PC-3 (cell line): Measurements from ENCODE around the gene UBQLN1. TPM values are rescaled to one million over a fixed set of nuclear protein-coding genes. Genes with fewer than 3 reads are reported as not detected.
"Not testable (repeated sequence)": the region's sequence is repeated elsewhere in the genome, so short reads cannot be mapped to it uniquely, and the experiment has no call there.

Experiments used
- ATAC-seq: fragments of 200-7000 bp; cut with Tn5 transposase; 2 replicates; pipeline ENCODE4 v1.9.1; 2020; ENCODE audit warnings: mild to moderate bottlenecking, moderate library complexity
- BruUV-seq: library from RNA; stranded (reverse); fragments of 400-500 nt; replicated peaks from 2 replicates; lab custom pipeline; 2021; lab: Mats Ljungman, UMichigan
- CTCF ChIA-PET: fragments of 300-600 bp; sonication (Branson Sonifier 250); formaldehyde crosslinking; loops from one replicate; lab custom pipeline; 2022; ENCODE audit warnings: antibody characterized with exemption; lab: Charles Lee
- POLR2A ChIA-PET: fragments of 300-600 bp; sonication (Branson Sonifier 250); formaldehyde crosslinking; loops from one replicate; lab custom pipeline; 2022; ENCODE audit warnings: antibody characterized with exemption; ENCODE audit not compliant: unreplicated experiment; lab: Charles Lee
- DNase-seq: peaks from one replicate; pipeline ENCODE4 v3.0.0-alpha.2; 2015
- H2AFZ ChIP-seq: fragments of 300-600 bp; sonication (generic); 2 replicates; pipeline ENCODE4 v1.6.0; 2016; ENCODE audit warnings: antibody characterized with exemption, low read length
- H3F3A ChIP-seq: fragments of 300-600 bp; sonication (generic); one replicate; pipeline ENCODE4 v1.6.0; 2017; ENCODE audit warnings: antibody characterized with exemption, low read length, control low read depth, mild to moderate bottlenecking; ENCODE audit not compliant: unreplicated experiment
- H3K27ac ChIP-seq: fragments of 300-600 bp; sonication (generic); 2 replicates; pipeline ENCODE4 v1.5.1; 2016; ENCODE audit warnings: mild to moderate bottlenecking, low read length
- H3K27me3 ChIP-seq: fragments of 300-600 bp; sonication (generic); 2 replicates; pipeline ENCODE4 v1.6.1; 2016; ENCODE audit warnings: low read length, mixed read lengths
- H3K36me3 ChIP-seq: fragments of 300-600 bp; sonication (generic); 2 replicates; pipeline ENCODE4 v1.6.1; 2016; ENCODE audit warnings: low read depth, mixed run types, low read length, mixed read lengths
- H3K4me1 ChIP-seq: fragments of 300-600 bp; sonication (generic); 2 replicates; pipeline ENCODE4 v1.5.1; 2016; ENCODE audit warnings: low read length; ENCODE audit not compliant: insufficient read depth
- H3K4me2 ChIP-seq: fragments of 300-600 bp; sonication (generic); 2 replicates; pipeline ENCODE4 v1.6.0; 2016; ENCODE audit warnings: low read length
- H3K4me3 ChIP-seq: fragments of 300-600 bp; sonication (generic); 2 replicates; pipeline ENCODE4 v1.5.1; 2016; ENCODE audit warnings: mild to moderate bottlenecking, low read length, mixed read lengths
- H3K79me2 ChIP-seq: fragments of 300-600 bp; sonication (generic); 2 replicates; pipeline ENCODE4 v1.6.1; 2017; ENCODE audit warnings: low read length, mixed read lengths
- H3K9ac ChIP-seq: fragments of 300-600 bp; sonication (generic); 2 replicates; pipeline ENCODE4 v1.6.0; 2016; ENCODE audit warnings: mild to moderate bottlenecking, low read length
- H3K9me2 ChIP-seq: fragments of 300-600 bp; sonication (generic); replicated peaks from 2 replicates; pipeline ENCODE4 v1.6.1; 2016; ENCODE audit warnings: mixed run types, low read length, mixed read lengths
- H3K9me3 ChIP-seq: fragments of 300-600 bp; sonication (generic); 2 replicates; pipeline ENCODE4 v1.6.1; 2016; ENCODE audit warnings: low read length, mixed read lengths
- H4K20me1 ChIP-seq: fragments of 300-600 bp; sonication (generic); 2 replicates; pipeline ENCODE4 v1.6.1; 2016; ENCODE audit warnings: low read length, mixed read lengths
- CTCF ChIP-seq: fragments of 300-600 bp; sonication (generic); conservative IDR thresholded peaks from 2 replicates; pipeline ENCODE4 v1.5.1; 2017; ENCODE audit warnings: antibody characterized with exemption, low read depth, mild to moderate bottlenecking, low read length
- EZH2 ChIP-seq: fragments of 300-600 bp; sonication (generic); IDR thresholded peaks from one replicate; pipeline ENCODE4 v1.6.1; 2017; ENCODE audit warnings: antibody characterized with exemption, mild to moderate bottlenecking, low read length; ENCODE audit not compliant: unreplicated experiment
- EZH2phosphoT487 ChIP-seq: fragments of 300-600 bp; sonication (generic); IDR thresholded peaks from 2 replicates; pipeline ENCODE4 v1.6.1; 2018; ENCODE audit warnings: mild to moderate bottlenecking, antibody characterized with exemption, low read length, borderline replicate concordance
- intact Hi-C: fragments of 100-400 bp; cut with micrococcal nuclease; formaldehyde crosslinking; loops from 2 replicates; pipeline ENCODE4 v1.9.0; 2023
- total RNA-seq: library from RNA; depleted of rRNA; stranded (reverse); fragments of >200 nt; gene quantifications from 2 replicates; pipeline ENCODE4 v1.2.3, GENCODE V29; 2014

UBQLN1 gene
- total RNA-seq, 1 experiment from 2014 or later: 105 TPM

GRCh38 chr9:83706676-83707517, 861 bp downstream of the UBQLN1 start:
- peak; percentile 13 for ATAC-seq
- H4K20me1 ChIP-seq: peaks cover 48% of the 10 kb centered on the region
- H3F3A ChIP-seq: no peaks in the 10 kb centered on the region
- peaks cover 65% of the 10 kb centered on the region for H3K79me2 ChIP-seq
- CTCF ChIA-PET: no interaction called here
- peaks cover 22% of the 10 kb centered on the region for H3K4me1 ChIP-seq
- no peaks in the 10 kb centered on the region for H3K36me3 ChIP-seq
- BruUV-seq: TSS peak; percentile 41
- H3K4me2 ChIP-seq: peak overlapping the region; percentile 98
- H3K9me2 ChIP-seq: no peaks in the 10 kb centered on the region
- TF ChIP-seq CTCF (no peak), EZH2 (no peak)
- H2AFZ ChIP-seq: peak overlapping the region; percentile 99
- POLR2A ChIA-PET: no interaction called here
- no peaks in the 10 kb centered on the region for H3K9me3 ChIP-seq
- peak overlapping the region; percentile 99 for H3K27ac ChIP-seq
- no peak for DNase-seq
- H3K4me3 ChIP-seq: peak overlapping the region; percentile 91
- peak overlapping the region; percentile 99 for H3K9ac ChIP-seq
- intact Hi-C loops: loop anchor here (5.0 to 10.0 kb wide), 3 partner anchors 40 to 278 kb away; partner anchors contain the start of genes HNRNPK, IDNK and RMI1
- H3K27me3 ChIP-seq: no peaks in the 10 kb centered on the region

GRCh38 chr9:83705219-83705651, 2.5 kb downstream of the UBQLN1 start:
- intact Hi-C loops: loop anchor here (5.0 to 10.0 kb wide), 3 partner anchors 38 to 280 kb away; partner anchors contain the start of genes HNRNPK, IDNK and RMI1
- ATAC-seq, CTCF ChIA-PET: not testable (repeated sequence)

GRCh38 chr9:83701769-83702168, 6.0 kb downstream of the UBQLN1 start:
- Histone ChIP-seq H3K79me2 (peaks cover 100% of the 10 kb centered on the region), H3K27me3 (no peaks in the 10 kb centered on the region), H3K9me2 (no peaks in the 10 kb centered on the region), H3K36me3 (no peaks in the 10 kb centered on the region), H3K4me3 (no peak overlapping the region), H3K4me2 (peak overlapping the region; percentile 14), H3K4me1 (peaks cover 13% of the 10 kb centered on the region), H3K9me3 (no peaks in the 10 kb centered on the region), H4K20me1 (peaks cover 90% of the 10 kb centered on the region), H3K27ac (no peak overlapping the region), H3K9ac (no peak overlapping the region), H3F3A (no peaks in the 10 kb centered on the region), H2AFZ (no peak overlapping the region)
- ChIA-PET POLR2A (no interaction called here), CTCF (no interaction called here)
- peak; percentile 55 for ATAC-seq
- TF ChIP-seq EZH2phosphoT487: no peak
- TF ChIP-seq EZH2: no peak
- TF ChIP-seq CTCF: no peak
- BruUV-seq: no TSS peak
- peak; percentile 55 for DNase-seq
- intact Hi-C loops: loop anchor here (10.0 kb wide), 1 partner anchor 283 kb away; the partner anchor contains the start of genes HNRNPK and RMI1

More at GRCh38 chr9:83705219-83705651, 2.5 kb downstream of the UBQLN1 start:
- H3K27me3 ChIP-seq, DNase-seq, H2AFZ ChIP-seq, BruUV-seq, H3K36me3 ChIP-seq, H3K9me2 ChIP-seq, H3K9me3 ChIP-seq, H3F3A ChIP-seq, POLR2A ChIA-PET, H3K27ac ChIP-seq: not testable (repeated sequence)
- peaks cover 22% of the 10 kb centered on the region for H3K4me1 ChIP-seq
- H3K79me2 ChIP-seq: peaks cover 82% of the 10 kb centered on the region
- peak overlapping the region; percentile 91 for H3K4me3 ChIP-seq
- peak overlapping the region; percentile 99; the same call in 1 of the 2 replicates for H3K9ac ChIP-seq
- peak overlapping the region; percentile 98 for H3K4me2 ChIP-seq
- H4K20me1 ChIP-seq: peaks cover 64% of the 10 kb centered on the region
